HT-29 (cell line): ENCODE measurements around the gene ACSM5. TPM values are rescaled to one million over a fixed set of nuclear protein-coding genes. Genes with fewer than 3 reads are reported as not detected.
"Not testable (repeated sequence)": the region's sequence is repeated elsewhere in the genome, so short reads cannot be mapped to it uniquely, and the experiment has no call there.

Experiments used
- DNase-seq: peaks from one replicate; pipeline ENCODE4 v3.0.0-alpha.2; 2015; ENCODE audit warnings: low spot score
- total RNA-seq: library from RNA; depleted of rRNA; stranded (reverse); fragments of >200 nt; shearing (Covaris generic); gene quantifications from 2 replicates; pipeline ENCODE4 v1.2.3, GENCODE V29; 2014; rRNA removed

ACSM5 gene
- total RNA-seq, 1 experiment from 2014 or later = not detected

GRCh38 chr16:20451364-20451763, 42.0 kb downstream of the ACSM5 start, which contains the start of gene ACSM2A:
TSS of gene ACSM2A (plus strand) at chr16:20451521. CDS start at chr16:20460115, 8,594 bp downstream.
- DNase-seq = not testable (repeated sequence)

DNA sequence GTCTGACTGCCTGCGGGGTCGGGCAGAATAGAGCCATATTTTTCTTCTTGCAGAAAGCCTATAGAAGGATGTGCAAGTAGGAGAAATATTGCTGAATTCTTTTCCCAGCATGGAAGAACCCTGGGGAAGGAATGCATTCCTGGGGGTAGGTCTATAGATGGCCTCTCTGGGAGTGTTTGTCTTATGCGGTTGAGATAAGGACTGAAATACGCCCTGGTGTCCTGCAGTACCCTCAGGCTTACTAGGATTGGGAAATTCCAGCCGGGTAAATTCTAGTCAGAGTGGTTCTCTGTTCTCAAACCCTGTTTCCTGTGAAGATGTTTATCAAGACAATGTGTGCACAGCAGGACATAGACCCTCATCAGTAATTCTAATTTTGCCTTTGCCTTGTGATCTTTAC, 44.3 kb downstream of the ACSM5 start:
- DNase-seq = not testable (repeated sequence)

- DNase-seq = not testable (repeated sequence)
These were observed 49.9 kb downstream of the ACSM5 start for GRCh38 chr16:20459227-20459626.

GRCh38 chr16:20460313-20460712, 51.0 kb downstream of the ACSM5 start:
- DNase-seq = not testable (repeated sequence)

GRCh38 chr16:20468954-20469353, 59.6 kb downstream of the ACSM5 start:
- DNase-seq = not testable (repeated sequence)

- not testable (repeated sequence) for DNase-seq
These were observed 60.6 kb downstream of the ACSM5 start for GRCh38 chr16:20469930-20470329.

DNA sequence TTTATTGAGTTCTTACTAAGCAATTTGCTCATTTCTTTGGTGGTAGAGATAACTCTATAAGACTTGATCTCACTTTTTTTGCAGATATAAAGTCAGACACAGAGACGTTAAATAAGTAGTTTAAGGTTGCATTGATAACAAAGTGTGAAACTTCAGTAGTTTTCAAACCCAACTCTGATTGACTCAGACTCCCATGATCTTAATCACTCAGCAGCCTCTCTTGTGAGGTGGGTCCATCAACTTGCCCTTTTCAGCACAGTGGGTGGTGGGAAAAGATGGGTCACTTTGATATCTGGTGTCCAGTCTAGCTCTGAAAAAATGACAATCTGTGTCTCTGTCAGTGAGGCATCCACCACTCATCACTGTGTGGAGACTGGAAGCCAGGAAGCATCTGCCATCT, 61.4 kb downstream of the ACSM5 start:
- not testable (repeated sequence) for DNase-seq

- not testable (repeated sequence) for DNase-seq
These were observed 67.9 kb downstream of the ACSM5 start for GRCh38 chr16:20477188-20477744.

GRCh38 chr16:20483989-20484388, 74.7 kb downstream of the ACSM5 start:
- not testable (repeated sequence) for DNase-seq

DNA sequence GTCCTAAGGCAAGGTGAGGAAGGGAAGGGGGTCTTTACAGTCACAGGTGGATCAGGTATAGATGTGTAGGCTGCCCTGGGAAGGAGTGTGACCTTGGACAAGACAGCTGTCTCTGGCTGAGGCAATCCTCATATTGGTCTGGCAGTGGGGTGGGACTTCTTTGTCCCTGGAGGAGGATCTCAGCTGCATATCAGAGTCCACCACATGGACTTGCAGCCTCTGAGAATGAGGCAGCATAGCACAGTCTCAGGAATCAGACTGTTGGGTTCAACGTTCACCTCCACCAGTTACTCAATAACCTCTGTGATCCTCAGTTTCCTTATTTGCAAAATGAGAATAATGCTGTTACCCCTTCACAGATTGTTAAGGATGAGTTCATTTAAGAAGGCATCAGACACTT, 75.4 kb downstream of the ACSM5 start:
- no peak for DNase-seq

DNA sequence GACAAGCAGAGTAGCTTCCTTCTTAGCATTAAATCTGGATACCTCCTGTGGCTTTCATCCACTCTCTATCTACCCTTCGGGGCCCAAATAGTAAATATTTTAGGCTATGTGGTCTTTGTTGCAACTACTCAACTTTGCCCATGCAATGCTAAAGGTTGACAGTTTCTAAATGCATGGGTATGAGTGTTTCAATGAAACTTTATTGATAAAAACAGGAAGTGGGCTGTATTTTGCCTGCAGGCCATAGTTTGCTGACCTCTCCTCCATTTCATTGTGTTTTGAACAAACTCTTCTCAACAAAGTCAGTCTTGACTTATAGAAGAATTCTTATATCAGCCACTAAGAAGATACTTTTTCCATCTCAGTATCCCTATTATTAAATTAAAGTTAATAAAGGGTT, 76.1 kb downstream of the ACSM5 start:
- no peak for DNase-seq

Other genes starting within 250 kb of the ACSM5 start
- not detected in 2 replicates for gene GP2, start 82.0 kb upstream of the ACSM5 start, total RNA-seq
- gene UMOD, start 56.8 kb upstream of the ACSM5 start, total RNA-seq = not detected in 2 replicates
- gene PDILT, start 4.8 kb upstream of the ACSM5 start, total RNA-seq = not detected in 2 replicates
- gene ACSM2A, start 42.0 kb downstream of the ACSM5 start, total RNA-seq = not detected in 2 replicates
- not detected in 2 replicates for gene ACSM2B, start 166.8 kb downstream of the ACSM5 start, total RNA-seq